C4-2B (cell line): ENCODE data around the gene NPAS3.

Source experiments
- CTCF ChIP-seq: fragments of 450-650 bp; conservative IDR thresholded peaks from 2 replicates; pipeline ENCODE4 v1.5.1; 2017; ENCODE audit warnings: mild to moderate bottlenecking
- ZFX ChIP-seq: fragments of 450-650 bp; IDR thresholded peaks from 2 replicates; pipeline ENCODE4 v1.6.1; 2017

DNA sequence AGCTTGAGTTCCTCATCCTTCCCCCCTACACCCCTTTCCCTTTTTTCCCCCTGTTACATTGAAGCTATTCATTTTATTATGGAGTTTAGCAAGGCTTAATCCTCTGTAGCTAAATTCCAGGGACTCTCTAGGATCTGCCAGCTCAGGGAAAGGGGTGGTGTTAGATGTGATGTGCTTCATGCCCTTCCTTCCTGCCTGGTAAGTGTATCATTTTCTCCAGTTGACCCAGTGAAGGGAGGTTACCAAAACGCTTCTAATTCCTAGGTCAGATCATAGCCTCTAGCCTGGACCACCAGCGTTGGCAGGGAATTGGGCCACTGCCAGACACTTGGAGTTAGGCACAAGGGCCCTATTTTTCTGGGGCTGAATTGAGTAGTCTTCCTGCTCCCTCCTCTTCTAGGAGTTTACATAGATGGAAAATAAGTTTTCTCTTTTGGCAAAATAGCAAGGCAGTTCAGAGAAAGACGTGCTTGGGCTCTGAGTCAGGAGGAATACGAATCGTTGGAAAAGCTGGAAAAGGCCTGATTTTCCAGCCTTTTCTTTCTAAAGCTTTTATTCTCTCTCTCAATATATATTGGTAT, 88.3 kb downstream of the NPAS3 start:
- TF ChIP-seq CTCF (no peak), ZFX (no peak)
